ENCODE measurements around the gene GPATCH2.
"Not testable (repeated sequence)": the region's sequence is repeated elsewhere in the genome, so short reads cannot be mapped to it uniquely, and the experiment has no call there.

Gene GPATCH2

GRCh38 chr1:217630711-217631591 lies at the start of gene GPATCH2, which contains the start of gene SPATA17:
Gene GPATCH2, minus strand, starts transcription at chr1:217631090. Its CDS starts 119 bp downstream, at chr1:217630971.
Gene SPATA17, plus strand, starts transcription at chr1:217631344. Its CDS starts 35 bp downstream, at chr1:217631379.
- peak; percentile 88 for DNase-seq

DNA sequence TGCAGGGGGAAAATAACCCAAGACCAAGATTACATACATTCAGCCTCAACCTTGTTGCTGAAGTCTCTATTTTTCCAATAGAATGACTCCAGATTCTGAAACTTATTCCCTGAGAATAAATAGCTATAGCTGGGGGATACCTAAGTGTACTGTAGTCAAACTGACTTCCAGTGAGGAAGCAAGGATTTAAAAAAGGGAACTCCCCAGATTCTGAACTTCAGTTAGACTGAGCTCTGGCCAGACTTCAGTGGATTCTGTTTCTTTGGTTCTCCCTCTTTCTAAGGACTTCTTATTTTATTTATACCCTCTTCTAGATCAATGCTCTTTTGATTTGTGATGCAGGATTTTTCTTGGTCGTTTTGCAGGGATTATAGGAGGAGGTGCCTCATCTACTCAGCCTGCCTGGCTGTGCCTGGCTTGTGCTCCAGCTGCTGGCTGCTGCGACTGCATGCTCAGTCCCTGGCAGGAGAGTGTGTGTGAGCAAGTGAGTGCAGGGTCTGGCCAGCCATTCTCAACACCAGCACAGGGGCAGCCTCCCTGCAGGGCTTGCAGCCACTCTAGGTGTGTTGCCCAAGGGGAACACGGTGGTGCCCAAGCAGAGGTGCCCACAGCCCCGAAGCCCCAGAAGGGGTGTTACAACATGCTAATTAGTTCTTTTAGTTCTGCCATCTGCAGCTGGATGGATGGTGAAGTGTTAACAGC lies 43.3 kb upstream of the GPATCH2 start:
- no peak for DNase-seq

DNA sequence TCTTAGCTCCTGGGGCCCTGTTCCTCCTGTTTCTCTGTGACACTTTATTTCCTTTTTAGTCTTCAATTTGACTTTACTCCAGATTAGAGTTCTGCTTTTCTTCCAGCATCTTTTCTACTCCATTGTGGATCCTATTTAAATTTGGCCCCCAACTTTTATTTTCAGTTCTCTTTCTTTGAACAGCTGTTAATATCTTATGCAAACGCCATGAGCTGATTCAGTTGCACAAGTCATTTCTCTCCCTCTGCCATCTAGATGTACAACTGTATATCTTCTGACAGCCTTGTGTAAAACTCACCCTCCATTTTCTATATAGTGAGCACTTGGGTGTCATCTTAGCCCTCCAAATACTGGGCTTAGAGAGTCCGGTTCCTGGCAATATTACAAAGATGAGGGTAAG lies 42.5 kb upstream of the GPATCH2 start:
- no peak for DNase-seq

DNA sequence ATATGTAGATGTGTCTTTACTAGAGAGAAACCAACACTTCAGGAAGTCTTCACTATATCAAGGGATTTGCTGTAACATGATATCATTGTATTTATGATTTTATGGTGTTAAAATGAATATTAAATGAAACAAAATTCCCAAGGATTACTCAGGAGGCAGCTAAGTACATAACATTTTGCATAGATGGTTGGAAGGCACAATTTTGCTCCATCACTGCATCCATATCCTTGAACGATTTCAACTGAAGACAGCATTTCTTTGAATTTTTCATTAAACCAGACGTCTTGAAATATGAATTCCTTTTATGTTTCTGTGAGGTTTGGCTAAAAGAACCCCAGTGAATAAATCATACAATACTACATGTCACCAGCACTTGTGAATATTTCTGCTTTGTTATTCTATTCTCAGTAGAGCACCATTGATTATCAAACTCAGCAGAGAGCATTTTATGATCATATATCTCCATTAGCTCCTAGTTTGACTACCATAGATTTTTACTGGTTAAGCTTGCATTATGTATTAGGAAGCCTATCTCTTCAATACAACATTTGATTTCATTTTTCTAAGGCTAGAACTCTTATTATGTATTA lies 37.6 kb upstream of the GPATCH2 start:
- peak; percentile 36 for DNase-seq

GRCh38 chr1:217661407-217661806 lies 30.5 kb upstream of the GPATCH2 start:
- no peak for DNase-seq

DNA sequence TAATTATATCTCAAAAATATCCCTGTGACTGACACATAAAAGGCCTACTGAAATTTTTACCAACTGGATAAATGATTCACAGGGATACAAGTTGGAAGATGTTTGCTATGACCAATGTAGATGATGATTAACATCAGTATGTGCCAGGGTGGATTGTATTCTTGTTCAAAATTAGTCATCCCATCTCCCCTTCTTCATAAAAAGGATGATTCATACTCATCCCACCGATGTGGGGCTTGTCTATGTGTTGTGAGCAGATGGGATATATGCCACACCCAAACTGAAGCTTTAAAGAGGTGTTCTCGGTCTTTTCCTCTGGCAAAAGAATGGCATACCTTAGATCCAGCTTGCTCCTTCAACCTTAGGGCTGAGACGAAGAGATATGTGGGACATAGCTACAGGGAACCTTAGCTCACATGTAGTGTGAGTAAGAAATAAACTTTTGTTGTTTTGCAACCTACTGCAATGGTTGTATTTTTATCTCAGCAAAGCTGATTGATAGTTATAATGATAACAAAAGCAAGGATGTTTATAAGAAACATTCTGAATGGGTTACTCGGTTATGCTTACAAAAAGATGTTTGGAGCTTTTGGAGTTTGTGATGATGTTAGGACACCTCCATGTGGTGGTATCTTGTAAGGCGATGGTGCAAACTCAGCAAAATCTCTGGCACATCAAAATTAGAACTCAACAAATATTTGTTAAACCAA lies 29.6 kb upstream of the GPATCH2 start:
- no peak for DNase-seq

DNA sequence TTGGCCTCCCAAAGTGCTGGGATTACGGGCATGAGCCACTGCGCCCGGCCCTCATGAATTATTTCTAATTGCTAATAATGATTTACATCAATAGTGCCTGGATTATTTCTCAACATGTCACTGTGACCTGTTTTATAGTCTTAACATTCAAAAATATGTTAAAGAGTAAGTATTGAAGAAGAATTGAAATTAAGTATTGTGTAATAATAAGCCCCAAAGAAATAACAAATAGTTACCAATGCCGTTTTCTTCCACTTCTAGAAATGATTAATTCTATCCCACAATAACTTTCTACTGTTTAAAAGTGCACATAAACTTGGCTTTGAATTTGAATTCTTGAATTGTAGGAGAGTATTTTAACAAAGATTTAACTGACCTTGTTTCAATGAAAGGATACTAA lies 19.8 kb upstream of the GPATCH2 start:
- DNase-seq: no peak

DNA sequence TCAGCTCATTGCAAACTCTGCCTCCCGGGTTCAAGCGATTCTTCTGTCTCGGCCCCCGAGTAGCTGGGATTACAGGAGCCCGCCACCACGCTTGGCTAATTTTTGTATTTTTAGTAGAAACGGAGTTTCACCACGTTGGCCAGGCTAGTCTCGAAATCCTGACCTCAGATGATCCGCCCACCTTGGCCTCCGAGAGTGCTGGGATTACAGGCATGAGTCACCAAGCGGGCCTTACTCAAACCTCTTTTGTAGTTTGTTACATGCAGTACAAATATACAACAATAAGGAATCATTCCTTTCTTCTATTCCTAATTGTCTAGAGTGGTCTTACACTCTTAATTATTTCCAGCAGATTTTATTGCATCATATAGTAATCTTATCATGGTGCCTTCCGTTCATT lies 16.9 kb upstream of the GPATCH2 start:
- DNase-seq: no peak

DNA sequence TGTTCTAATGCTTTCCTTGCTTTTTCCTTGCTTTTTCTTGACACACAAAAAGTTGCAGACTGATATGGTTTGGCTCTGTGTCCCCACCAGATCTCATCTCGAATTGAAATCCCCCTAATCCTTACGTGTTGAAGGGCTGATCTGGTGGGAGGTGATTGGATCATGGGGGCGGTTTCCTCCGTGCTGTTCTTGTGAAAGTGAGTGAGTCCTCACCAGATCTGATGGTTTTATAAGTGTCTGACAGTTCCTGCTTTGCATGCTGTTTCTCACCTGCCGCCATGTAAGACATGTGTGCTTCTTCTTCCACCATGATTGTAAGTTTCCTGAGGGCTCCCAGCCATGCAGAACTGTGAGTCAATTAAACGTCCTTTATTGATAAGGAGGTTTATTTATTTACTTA lies 11.6 kb upstream of the GPATCH2 start:
- no peak for DNase-seq

- DNase-seq: no peak
Observed at GRCh38 chr1:217627431-217627830, 3.5 kb downstream of the GPATCH2 start.

DNA sequence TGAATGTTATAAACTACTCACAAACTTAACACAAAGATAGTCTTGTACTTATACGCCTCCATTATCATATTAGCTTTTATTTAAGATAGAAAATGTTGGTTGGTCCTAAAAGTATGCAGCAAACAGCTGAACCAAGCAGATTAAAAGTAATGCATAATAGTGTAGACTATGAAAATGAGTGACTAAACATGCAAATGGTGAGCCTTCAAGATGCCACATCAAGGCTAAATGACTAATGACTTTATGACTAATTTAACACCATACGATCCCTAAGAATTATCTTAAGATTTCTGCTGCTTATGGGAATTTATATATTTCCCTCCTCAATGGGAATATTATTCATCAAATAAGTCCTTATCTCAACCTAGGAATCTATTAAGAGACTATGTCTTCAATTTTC lies 4.6 kb downstream of the GPATCH2 start:
- no peak for DNase-seq

DNA sequence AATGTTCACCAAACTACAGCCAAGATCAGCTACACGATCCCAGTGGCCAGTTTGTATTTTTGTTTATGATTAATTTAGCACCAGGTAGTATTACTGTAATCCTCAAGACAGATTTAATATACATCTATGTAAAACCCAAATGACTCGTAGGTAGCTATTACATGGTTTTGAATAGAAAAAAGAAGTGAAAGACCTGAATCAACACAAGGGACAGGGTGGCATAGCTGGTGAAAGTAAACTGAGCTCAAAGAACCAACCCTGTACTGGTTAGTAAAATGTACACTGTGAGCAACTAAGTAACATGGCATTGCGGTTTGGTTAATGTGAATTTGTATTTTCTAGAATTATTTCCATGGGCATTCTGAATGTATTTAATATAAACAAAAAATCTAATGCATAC lies 8.8 kb downstream of the GPATCH2 start:
- DNase-seq: no peak

- no peak for DNase-seq
Observed at GRCh38 chr1:217620814-217621213, 10.1 kb downstream of the GPATCH2 start.

DNA sequence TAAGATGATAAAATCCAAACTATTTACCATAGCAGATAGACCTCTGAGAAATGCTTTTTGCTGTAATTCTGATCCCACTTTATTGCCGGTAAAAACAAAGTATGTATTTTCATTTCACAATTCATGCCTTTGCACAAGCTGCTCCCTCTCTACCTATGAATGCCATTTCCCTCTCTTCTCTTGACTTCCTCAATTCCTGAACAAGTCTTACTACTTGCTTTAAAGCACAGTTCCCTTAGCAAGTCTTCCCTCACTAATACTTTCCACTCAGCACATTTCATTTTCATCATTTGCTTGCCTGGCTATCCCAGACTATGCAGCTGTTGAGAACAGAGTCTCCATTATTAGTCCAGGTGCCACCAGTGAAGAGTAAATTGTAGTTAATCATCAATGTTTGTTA lies 13.8 kb downstream of the GPATCH2 start:
- no peak for DNase-seq

- DNase-seq: no peak
Observed at GRCh38 chr1:217614200-217614712, 16.6 kb downstream of the GPATCH2 start.

DNA sequence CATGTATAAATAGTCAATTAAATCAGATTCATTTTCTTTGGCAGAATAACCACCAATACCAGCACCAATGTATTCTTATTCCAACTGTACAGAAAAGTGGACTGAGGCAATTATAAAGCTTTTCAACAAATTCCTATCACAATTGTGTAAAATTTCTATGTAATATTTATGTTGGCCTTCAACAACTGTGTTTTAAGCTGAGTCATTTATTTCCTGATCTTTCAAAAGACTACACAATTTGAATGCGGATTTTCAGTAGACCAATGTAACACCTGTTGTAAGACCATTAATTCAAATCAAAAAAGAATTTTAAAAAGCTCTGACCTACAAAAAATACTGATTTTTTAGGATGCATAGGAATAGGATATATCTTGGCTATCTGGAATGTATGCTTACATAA lies 25.5 kb downstream of the GPATCH2 start:
- DNase-seq: no peak

DNA sequence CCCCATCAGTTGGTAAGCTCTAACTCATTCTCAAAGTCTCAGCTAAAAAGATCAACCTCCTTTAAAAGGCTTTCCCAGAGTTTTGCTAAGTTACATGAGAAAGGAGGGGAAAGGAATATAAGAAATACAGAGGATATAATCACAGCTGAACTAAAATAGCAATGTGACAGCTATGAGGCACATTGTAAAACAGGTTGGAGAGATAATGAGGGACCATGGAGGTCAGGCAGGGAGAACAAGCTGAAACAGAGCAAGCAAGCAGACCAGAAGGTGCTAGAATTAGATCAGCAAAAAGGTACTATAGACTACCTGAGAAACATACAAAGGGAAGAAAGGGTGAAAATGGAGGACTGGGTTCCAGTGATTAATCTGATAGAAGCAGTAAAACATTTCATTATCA lies 28.5 kb downstream of the GPATCH2 start:
- DNase-seq: no peak

- no peak for DNase-seq
Observed at GRCh38 chr1:217599154-217599553, 31.7 kb downstream of the GPATCH2 start.

GRCh38 chr1:217590598-217590997 lies 40.3 kb downstream of the GPATCH2 start:
- DNase-seq: no peak

DNA sequence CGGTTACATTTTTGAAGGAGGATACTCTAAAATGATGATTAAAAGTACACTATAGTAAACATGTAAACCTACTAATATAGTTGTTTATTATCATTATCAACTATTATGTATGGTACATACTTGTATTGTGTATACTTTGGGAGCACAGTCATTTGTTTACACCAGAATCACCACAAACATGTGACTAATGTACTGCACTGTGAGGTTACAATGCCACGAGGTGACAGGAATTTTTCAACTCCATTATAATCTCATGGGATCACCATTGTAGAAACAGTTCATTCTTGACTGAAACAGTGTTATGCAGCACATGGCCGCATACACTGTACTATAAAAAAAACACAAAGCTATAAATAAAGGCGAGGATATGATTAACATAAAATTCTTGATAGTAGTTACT lies 44.3 kb downstream of the GPATCH2 start:
- no peak for DNase-seq

DNA sequence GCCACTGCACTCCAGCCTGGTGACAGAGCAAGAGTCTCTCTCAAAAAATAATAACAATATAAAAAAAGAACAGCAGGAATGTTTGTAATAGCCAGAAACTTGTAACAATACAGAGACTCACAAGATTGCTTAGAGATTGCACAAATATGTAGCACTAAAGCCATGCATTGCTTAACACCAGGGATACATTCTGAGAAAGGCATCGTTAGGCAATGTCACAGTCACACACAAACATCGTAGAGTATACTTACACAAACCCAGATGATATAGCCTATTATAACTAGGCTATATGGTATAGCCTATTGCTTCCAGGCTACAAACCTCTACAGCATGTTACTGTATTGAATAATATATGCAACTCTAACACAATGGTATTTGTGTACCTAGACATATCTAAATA lies 45.3 kb downstream of the GPATCH2 start:
- no peak for DNase-seq

GRCh38 chr1:217584286-217584811 lies 46.5 kb downstream of the GPATCH2 start:
- not testable (repeated sequence) for DNase-seq

GRCh38 chr1:217577336-217577735 lies 53.6 kb downstream of the GPATCH2 start:
- DNase-seq: no peak

Data from NCI-H526 treated with DMSO at 0.1 percent for 48 hours (cell line).